SH-SY5Y (cell line): ENCODE measurements around the gene COL6A3.

Source experiments
- GATA2 ChIP-seq: IDR thresholded peaks from 2 replicates; pipeline ENCODE4 v1.6.1; 2011; ENCODE audit warnings: mild to moderate bottlenecking, low read depth, low read length
- GATA3 ChIP-seq: IDR thresholded peaks from 2 replicates; pipeline ENCODE4 v1.6.1; 2011; ENCODE audit warnings: low read depth, mild to moderate bottlenecking, low read length, moderate library complexity

The COL6A3 gene

GRCh38 chr2:237341872-237342271, 72.1 kb downstream of the COL6A3 start:
- TF ChIP-seq GATA2 (no peak), GATA3 (no peak)

GRCh38 chr2:237337586-237337985, 76.4 kb downstream of the COL6A3 start:
- TF ChIP-seq GATA2, result no peak
- TF ChIP-seq GATA3, result no peak

GRCh38 chr2:237336131-237336530, 77.8 kb downstream of the COL6A3 start:
- TF ChIP-seq GATA2 (no peak), GATA3 (no peak)

GRCh38 chr2:237333748-237334147, 80.2 kb downstream of the COL6A3 start:
- no peak for TF ChIP-seq GATA3

GRCh38 chr2:237330541-237330940, 83.4 kb downstream of the COL6A3 start:
- TF ChIP-seq GATA2, result no peak
- no peak for TF ChIP-seq GATA3

- TF ChIP-seq GATA3 (no peak), GATA2 (no peak)
Observed at GRCh38 chr2:237327175-237327950, 86.6 kb downstream of the COL6A3 start.

- no peak for TF ChIP-seq GATA2
- no peak for TF ChIP-seq GATA3
Observed at GRCh38 chr2:237326266-237327171, 87.4 kb downstream of the COL6A3 start.

- TF ChIP-seq GATA3 (no peak), GATA2 (no peak)
Observed at GRCh38 chr2:237324837-237325236, 89.1 kb downstream of the COL6A3 start.

- no peak for TF ChIP-seq GATA3
- no peak for TF ChIP-seq GATA2
Observed at GRCh38 chr2:237324405-237324831, 89.5 kb downstream of the COL6A3 start.

- TF ChIP-seq GATA2, result no peak
- TF ChIP-seq GATA3, result no peak
Observed at GRCh38 chr2:237323656-237324055, 90.3 kb downstream of the COL6A3 start.

- no peak for TF ChIP-seq GATA2
- TF ChIP-seq GATA3, result no peak
Observed at GRCh38 chr2:237322564-237322963, 91.4 kb downstream of the COL6A3 start.

GRCh38 chr2:237321746-237322145, 92.2 kb downstream of the COL6A3 start:
- TF ChIP-seq GATA2 (no peak), GATA3 (no peak)

GRCh38 chr2:237320801-237321560, 93.0 kb downstream of the COL6A3 start:
- no peak for TF ChIP-seq GATA3
- no peak for TF ChIP-seq GATA2

- no peak for TF ChIP-seq GATA3
- no peak for TF ChIP-seq GATA2
Observed at GRCh38 chr2:237319887-237320286, 94.1 kb downstream of the COL6A3 start.
